Measurements from ENCODE around the gene STK11IP. TPM values are rescaled to one million over a fixed set of nuclear protein-coding genes. Genes with fewer than 3 reads are reported as not detected.
A peak's percentile ranks its signal among the peaks of the same experiment; 100 is the strongest.

Gene STK11IP
- total and polyA plus RNA-seq, 2 of the 13 experiments (the other 11 are each of a cell fraction or from before 2014, with no cell fraction given) = 12.8 to 24.0 TPM

- no peak for TF ChIP-seq ZNF597 (CRISPR knock-in tag; IDR thresholded peaks at IDR 0.05)
- no peak for TF ChIP-seq SSRP1 (CRISPR knock-in tag; IDR thresholded peaks at IDR 0.05)
- TF ChIP-seq CEBPG (CRISPR knock-in tag; IDR thresholded peaks at IDR 0.05) = no peak
- no peak for TF ChIP-seq MAZ (IDR thresholded peaks at IDR 0.05; ENCODE audit: borderline replicate concordance, low read depth, low read length)
- TF ChIP-seq MAZ (CRISPR knock-in tag; IDR thresholded peaks at IDR 0.05; ENCODE audit: low read depth) = 0 out of 2 replicates have a peak, but pooled peaks have one; percentile 24
- TF ChIP-seq AHDC1 (CRISPR knock-in tag; IDR thresholded peaks at IDR 0.05; ENCODE audit: borderline replicate concordance) = no peak
- TF ChIP-seq KDM2A (CRISPR knock-in tag; IDR thresholded peaks at IDR 0.05; ENCODE audit: borderline replicate concordance, low read depth) = 0 out of 2 replicates have a peak, but pooled peaks have one; percentile 4
- peak; percentile 9; the same call in 1 of the 2 replicates for TF ChIP-seq ZNF280B (CRISPR knock-in tag; IDR thresholded peaks at IDR 0.05; ENCODE audit: borderline replicate concordance)
- no peak for TF ChIP-seq ZNF318 (CRISPR knock-in tag; IDR thresholded peaks at IDR 0.05)
- TF ChIP-seq SALL2 (CRISPR knock-in tag; IDR thresholded peaks at IDR 0.05) = no peak
- TF ChIP-seq SALL1 (CRISPR knock-in tag; IDR thresholded peaks at IDR 0.05) = peak; percentile 14; the same call in 1 of the 2 replicates
Measured at GRCh38 chr2:219560037-219560892, 37.4 kb upstream of the STK11IP start (continued).

Data from HepG2 (cell line).